ENCODE measurements around the gene KLHL29.

DNA sequence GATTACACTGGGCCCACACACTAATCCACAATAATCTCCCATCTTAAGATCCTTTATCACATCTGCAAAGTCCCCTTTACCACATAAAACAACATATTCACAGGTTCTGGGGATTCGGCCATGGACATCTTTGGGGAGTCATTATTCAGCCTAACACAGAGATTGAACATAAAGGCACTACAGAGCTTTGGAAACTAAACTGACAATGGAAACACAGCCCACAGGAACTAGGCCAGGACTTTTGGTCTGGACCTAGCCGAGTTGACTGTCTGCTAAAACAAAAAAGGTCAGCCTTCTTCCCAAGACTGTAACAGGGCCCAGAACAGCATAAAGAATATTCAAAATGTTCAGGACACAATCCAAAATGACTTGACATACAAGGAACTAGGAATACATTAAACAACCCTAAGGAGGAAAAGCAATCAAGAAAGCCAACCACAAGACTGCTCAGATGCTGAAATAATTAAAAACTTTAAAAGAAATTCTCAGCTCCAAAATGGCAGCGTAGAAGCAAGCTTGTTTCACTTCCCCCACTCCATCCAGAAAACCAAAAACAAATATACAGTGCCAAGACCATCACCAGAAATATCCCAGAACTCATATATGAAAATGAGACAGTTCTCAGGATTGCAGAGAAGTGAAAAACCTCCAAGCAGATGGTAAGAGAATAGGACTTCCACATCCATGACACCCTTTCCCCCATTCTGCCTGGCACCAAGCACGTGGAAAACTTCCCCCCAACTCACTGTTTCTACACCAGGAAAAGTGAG lies 334.1 kb downstream of the KLHL29 start:
- TF ChIP-seq, protein P1, sequence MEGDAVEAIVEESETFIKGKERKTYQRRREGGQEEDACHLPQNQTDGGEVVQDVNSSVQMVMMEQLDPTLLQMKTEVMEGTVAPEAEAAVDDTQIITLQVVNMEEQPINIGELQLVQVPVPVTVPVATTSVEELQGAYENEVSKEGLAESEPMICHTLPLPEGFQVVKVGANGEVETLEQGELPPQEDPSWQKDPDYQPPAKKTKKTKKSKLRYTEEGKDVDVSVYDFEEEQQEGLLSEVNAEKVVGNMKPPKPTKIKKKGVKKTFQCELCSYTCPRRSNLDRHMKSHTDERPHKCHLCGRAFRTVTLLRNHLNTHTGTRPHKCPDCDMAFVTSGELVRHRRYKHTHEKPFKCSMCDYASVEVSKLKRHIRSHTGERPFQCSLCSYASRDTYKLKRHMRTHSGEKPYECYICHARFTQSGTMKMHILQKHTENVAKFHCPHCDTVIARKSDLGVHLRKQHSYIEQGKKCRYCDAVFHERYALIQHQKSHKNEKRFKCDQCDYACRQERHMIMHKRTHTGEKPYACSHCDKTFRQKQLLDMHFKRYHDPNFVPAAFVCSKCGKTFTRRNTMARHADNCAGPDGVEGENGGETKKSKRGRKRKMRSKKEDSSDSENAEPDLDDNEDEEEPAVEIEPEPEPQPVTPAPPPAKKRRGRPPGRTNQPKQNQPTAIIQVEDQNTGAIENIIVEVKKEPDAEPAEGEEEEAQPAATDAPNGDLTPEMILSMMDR (conservative IDR thresholded peaks at IDR 0.05; ENCODE audit: low read length), result no peak
- no peak for TF ChIP-seq EZH2phosphoT487 (IDR thresholded peaks at IDR 0.05; ENCODE audit: borderline replicate concordance)

All from Loucy (cell line).